GM19193 (cell line): ENCODE measurements around the gene ZNF513.

Experiments used
- POLR2A ChIP-seq: IDR thresholded peaks from 4 replicates; pipeline ENCODE4 v1.6.1; 2011; ENCODE audit not compliant: insufficient read depth, insufficient read length; ENCODE audit errors: extremely low read depth

Gene ZNF513

DNA sequence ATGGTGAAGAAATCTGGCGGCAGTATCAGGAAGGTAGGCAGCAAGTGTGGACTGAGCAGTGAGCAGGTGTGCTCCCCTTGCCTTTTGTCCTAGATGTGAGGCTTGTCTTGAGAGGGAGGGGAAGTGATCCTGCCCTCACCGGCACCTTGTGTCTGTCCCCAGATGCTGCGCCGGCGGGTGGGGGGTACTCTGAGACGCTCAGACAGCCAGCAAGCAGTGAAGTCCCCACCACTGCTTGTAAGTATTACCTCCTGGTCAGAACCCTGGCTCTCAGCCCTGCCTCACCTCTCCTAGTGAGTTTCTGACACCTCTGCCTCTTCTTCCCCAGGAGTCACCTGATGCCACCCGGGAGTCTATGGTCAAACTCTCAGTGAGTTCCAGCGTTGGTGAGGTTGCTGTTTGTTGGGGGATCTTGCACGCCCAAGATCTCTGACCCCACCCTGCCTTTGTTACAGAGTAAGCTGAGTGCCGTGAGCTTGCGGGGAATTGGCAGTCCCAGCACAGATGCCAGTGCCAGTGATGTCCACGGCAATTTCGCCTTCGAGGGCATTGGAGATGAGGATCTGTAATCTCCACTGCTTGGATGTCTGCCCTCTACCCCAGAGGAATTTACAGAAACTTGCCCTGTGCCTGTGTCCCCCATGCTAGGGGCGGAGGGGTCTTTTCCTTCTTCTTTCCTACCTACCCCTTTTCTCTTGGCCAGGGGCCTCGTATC, 4.2 kb downstream of the ZNF513 start:
- TF ChIP-seq POLR2A, result peak; percentile 21

GRCh38 chr2:27375513-27376099, 4.9 kb downstream of the ZNF513 start:
- TF ChIP-seq POLR2A, result no peak

- no peak for TF ChIP-seq POLR2A
Observed at GRCh38 chr2:27373567-27373966, 7.0 kb downstream of the ZNF513 start.

DNA sequence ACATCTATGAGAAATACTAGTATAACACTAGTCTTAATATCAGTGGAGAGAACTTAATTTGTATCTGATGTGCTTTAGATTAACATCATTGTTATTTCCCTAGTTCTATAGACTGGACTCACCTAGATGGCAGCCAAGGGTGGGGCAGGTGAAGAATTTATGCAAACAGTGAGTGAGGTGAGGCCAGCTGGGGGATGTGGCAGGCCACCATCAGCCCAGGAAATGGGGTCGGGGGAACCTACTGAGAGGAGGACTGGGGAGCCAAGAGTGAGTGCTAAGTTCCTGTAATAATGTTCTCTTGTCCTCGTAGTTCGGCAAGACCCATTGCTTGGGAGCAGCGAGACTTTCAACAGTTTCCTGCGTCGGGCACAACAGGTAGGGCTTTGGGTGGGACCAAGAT, 7.6 kb downstream of the ZNF513 start:
- no peak for TF ChIP-seq POLR2A

DNA sequence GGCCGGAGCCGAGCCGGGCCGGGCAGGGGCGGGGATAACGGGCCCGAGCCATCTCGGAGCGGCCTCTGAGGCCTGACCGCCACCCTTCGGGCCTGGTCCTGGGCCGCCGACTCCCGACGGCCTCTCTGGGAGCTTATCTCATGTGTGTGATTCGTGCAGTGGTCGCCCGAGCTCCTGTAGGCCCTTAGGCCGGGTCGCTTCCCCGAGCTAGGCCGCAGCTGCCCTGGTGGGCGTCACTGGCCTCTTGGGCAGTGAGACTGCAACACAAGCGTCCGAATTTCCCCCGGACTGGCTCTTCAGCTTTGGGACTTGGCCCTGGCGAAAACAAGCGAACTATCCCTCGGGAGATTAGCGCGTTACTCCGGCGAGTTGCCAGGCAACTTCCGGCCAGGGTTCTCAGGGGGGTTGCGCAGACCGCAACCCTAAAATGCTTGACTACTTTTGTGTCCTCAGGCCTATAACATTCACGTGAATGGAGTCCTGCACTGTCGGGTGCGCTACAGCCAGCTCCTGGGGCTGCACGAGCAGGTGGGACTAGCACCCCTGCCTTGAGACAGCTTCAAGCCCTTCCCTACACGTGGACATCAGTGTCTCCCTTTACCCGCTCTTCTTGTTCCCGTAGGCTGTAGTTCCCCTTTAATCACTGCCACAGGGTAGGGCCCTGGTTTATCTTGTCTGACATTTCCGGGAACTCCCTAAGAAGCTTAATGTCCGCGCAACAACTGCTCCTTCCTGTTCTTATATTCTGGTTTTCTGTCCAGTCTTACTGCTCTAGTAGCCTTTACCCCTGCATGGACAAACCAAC, 9.5 kb downstream of the ZNF513 start:
- peak; percentile 37 for TF ChIP-seq POLR2A

- peak; percentile 94 for TF ChIP-seq POLR2A
Observed at GRCh38 chr2:27370026-27370815, 10.3 kb downstream of the ZNF513 start, which contains the start of the genes EIF2B4 and SNX17. TSS of gene EIF2B4 (minus strand) at chr2:27370338. CDS start at chr2:27370314, 24 bp downstream. TSS of gene SNX17 (plus strand) at chr2:27370616. CDS start at chr2:27370744, 128 bp downstream.

DNA sequence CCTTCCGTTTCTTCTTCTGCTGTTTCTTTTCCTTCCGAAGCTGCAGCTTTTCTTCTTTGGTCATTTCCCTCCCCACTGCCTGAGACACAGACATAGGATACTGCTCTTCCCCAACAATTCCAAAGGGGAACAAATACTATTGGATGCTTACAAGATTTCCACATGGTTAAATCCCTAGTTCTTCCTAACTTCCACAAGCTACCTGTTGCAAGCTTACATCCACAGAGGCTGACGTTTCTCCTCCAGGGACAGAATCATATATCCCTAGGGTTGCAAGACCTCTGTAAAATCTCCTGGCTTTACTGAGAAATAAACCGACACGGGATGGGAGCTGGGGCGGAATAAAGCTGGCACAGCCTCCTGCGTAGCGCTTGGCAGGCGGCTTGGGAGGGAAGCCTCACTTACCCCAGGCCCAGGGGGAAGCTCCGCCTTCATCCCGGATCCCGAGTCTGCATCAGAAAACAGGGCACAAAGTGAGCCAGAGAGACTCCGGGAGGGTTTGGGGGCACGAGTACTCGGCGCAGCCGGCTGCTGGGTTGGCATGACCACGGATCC, 11.0 kb downstream of the ZNF513 start:
- TF ChIP-seq POLR2A, result no peak

- TF ChIP-seq POLR2A, result no peak
Observed at GRCh38 chr2:27363933-27364332, 16.6 kb downstream of the ZNF513 start.

- no peak for TF ChIP-seq POLR2A
Observed at GRCh38 chr2:27362678-27363420, 17.7 kb downstream of the ZNF513 start.

- TF ChIP-seq POLR2A, result peak; percentile 69
Observed at GRCh38 chr2:27356382-27357181, 24.0 kb downstream of the ZNF513 start, which contains the start of gene GTF3C2. TSS of gene GTF3C2 (minus strand) at chr2:27356764. CDS start at chr2:27343554, 13,210 bp downstream.

DNA sequence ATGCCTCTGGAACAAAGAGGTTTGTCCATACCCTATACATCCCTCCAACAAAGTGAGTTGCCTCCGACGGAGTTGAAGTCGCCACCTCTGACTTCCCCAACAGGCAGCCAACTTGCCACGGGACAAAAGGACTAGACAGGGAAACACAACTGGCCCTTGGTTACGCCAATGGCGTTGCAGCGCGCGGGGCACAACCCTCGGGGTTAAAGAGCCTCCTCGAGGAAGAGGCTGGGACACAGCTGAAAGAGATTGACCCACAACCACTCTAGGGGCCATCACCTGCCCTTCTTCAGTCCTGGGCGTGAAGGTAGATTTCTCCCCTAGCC, 24.5 kb downstream of the ZNF513 start:
- no peak for TF ChIP-seq POLR2A

- TF ChIP-seq POLR2A, result no peak
Observed at GRCh38 chr2:27354597-27354927, 26.0 kb downstream of the ZNF513 start.

- no peak for TF ChIP-seq POLR2A
Observed at GRCh38 chr2:27353762-27354596, 26.6 kb downstream of the ZNF513 start.
